H9 (cell line): ENCODE data around the gene CPLX1. TPM values are rescaled to one million over a fixed set of nuclear protein-coding genes. Genes with fewer than 3 reads are reported as not detected.

Experiments
- DNase-seq: peaks from one replicate; pipeline ENCODE4 v3.0.0-alpha.2; 2017
- H2AFZ ChIP-seq: one replicate; pipeline ENCODE4 v1.6.1; 2013; ENCODE audit warnings: mild to moderate bottlenecking, low read length, control low read depth, moderate library complexity
- H2AK5ac ChIP-seq: 2 replicates; pipeline ENCODE4 v1.6.1; 2013; ENCODE audit warnings: low read length, control low read depth, mixed read lengths; ENCODE audit not compliant: insufficient read length
- H2BK120ac ChIP-seq: one replicate; pipeline ENCODE4 v1.6.1; 2013; ENCODE audit warnings: low read depth, mild to moderate bottlenecking, low read length, control low read depth, inconsistent platforms; ENCODE audit not compliant: poor library complexity, severe bottlenecking
- H2BK12ac ChIP-seq: 2 replicates; pipeline ENCODE4 v1.6.1; 2013; ENCODE audit warnings: low read length, control low read depth, mixed read lengths, low read depth; ENCODE audit not compliant: insufficient read length
- H2BK15ac ChIP-seq: 2 replicates; pipeline ENCODE4 v1.6.1; 2013; ENCODE audit warnings: low read depth, low read length, control low read depth
- H2BK20ac ChIP-seq: one replicate; pipeline ENCODE4 v1.6.1; 2013; ENCODE audit warnings: low read depth, mild to moderate bottlenecking, low read length, control low read depth, inconsistent platforms; ENCODE audit not compliant: poor library complexity, severe bottlenecking
- H2BK5ac ChIP-seq: 2 replicates; pipeline ENCODE4 v1.6.1; 2013; ENCODE audit warnings: low read length, control low read depth, mixed read lengths; ENCODE audit not compliant: insufficient read length
- H3K14ac ChIP-seq: 2 replicates; pipeline ENCODE4 v1.6.1; 2013; ENCODE audit warnings: low read length, control low read depth; ENCODE audit not compliant: insufficient read depth
- H3K18ac ChIP-seq: 2 replicates; pipeline ENCODE4 v1.6.1; 2013; ENCODE audit warnings: low read depth, mild to moderate bottlenecking, mixed read lengths, low read length, control low read depth; ENCODE audit not compliant: insufficient read length
- H3K23ac ChIP-seq: 2 replicates; pipeline ENCODE4 v1.6.1; 2013; ENCODE audit warnings: low read length, control low read depth, mixed read lengths, low read depth; ENCODE audit not compliant: insufficient read length
- H3K23me2 ChIP-seq: 2 replicates; pipeline ENCODE4 v1.6.1; 2013; ENCODE audit warnings: low read depth, mild to moderate bottlenecking, mixed read lengths, low read length, control low read depth; ENCODE audit not compliant: insufficient read length, poor library complexity, severe bottlenecking
- H3K27ac ChIP-seq: 2 replicates; pipeline ENCODE4 v1.5.1; 2013; ENCODE audit warnings: low read length, control low read depth, mixed read lengths, low read depth; ENCODE audit not compliant: insufficient read length
- H3K27me3 ChIP-seq: 2 replicates; pipeline ENCODE4 v1.6.1; 2013; ENCODE audit warnings: low read length, control low read depth, inconsistent platforms; ENCODE audit not compliant: insufficient read depth
- H3K4ac ChIP-seq: 2 replicates; pipeline ENCODE4 v1.6.1; 2013; ENCODE audit warnings: low read depth, mild to moderate bottlenecking, control low read depth, inconsistent platforms, low read length, moderate library complexity
- H3K4me1 ChIP-seq: 2 replicates; pipeline ENCODE4 v1.6.1; 2013; ENCODE audit warnings: low read length, control low read depth, inconsistent platforms; ENCODE audit not compliant: insufficient read depth
- H3K4me2 ChIP-seq: 2 replicates; pipeline ENCODE4 v1.6.1; 2013; ENCODE audit warnings: low read length, control low read depth, mixed read lengths; ENCODE audit not compliant: insufficient read length, insufficient read depth
- H3K56ac ChIP-seq: 2 replicates; pipeline ENCODE4 v1.6.1; 2013; ENCODE audit warnings: low read depth, mild to moderate bottlenecking, mixed read lengths, low read length, control low read depth; ENCODE audit not compliant: insufficient read length
- H3K79me1 ChIP-seq: 2 replicates; pipeline ENCODE4 v1.6.1; 2013; ENCODE audit warnings: low read depth, mild to moderate bottlenecking, moderate library complexity, low read length, control low read depth, inconsistent platforms; ENCODE audit not compliant: insufficient read depth, poor library complexity, severe bottlenecking
- H3K79me2 ChIP-seq: 2 replicates; pipeline ENCODE4 v1.6.1; 2013; ENCODE audit warnings: low read length, control low read depth, inconsistent platforms; ENCODE audit not compliant: insufficient read depth
- H3K9ac ChIP-seq: 2 replicates; pipeline ENCODE4 v1.6.1; 2013; ENCODE audit warnings: low read length, control low read depth, mixed read lengths; ENCODE audit not compliant: insufficient read length; ENCODE audit errors: extremely low read depth
- H3K9me3 ChIP-seq: one replicate; pipeline ENCODE4 v1.6.1; 2013; ENCODE audit warnings: low read depth, low read length, inconsistent platforms; ENCODE audit not compliant: control insufficient read depth
- H3T11ph ChIP-seq: one replicate; pipeline ENCODE4 v1.6.1; 2013; ENCODE audit warnings: mild to moderate bottlenecking, low read length, control low read depth, inconsistent platforms
- H4K20me1 ChIP-seq: one replicate; pipeline ENCODE4 v1.6.1; 2013; ENCODE audit not compliant: control insufficient read depth, insufficient read length, insufficient read depth
- H4K5ac ChIP-seq: 2 replicates; pipeline ENCODE4 v1.6.1; 2013; ENCODE audit warnings: low read depth, mild to moderate bottlenecking, mixed read lengths, low read length, control low read depth; ENCODE audit not compliant: insufficient read length
- H4K8ac ChIP-seq: replicated peaks from 2 replicates; pipeline ENCODE4 v1.6.1; 2013; ENCODE audit warnings: low read length, control low read depth, mixed read lengths, low read depth; ENCODE audit not compliant: insufficient read length
- H4K91ac ChIP-seq: 2 replicates; pipeline ENCODE4 v1.6.1; 2013; ENCODE audit warnings: low read depth, mild to moderate bottlenecking, moderate library complexity, mixed read lengths, low read length, control low read depth; ENCODE audit not compliant: insufficient read length
- H3K27ac Mint-ChIP-seq, 3 experiments: 2 replicates in 2 of 3; 3 replicates in 1 of 3; pipeline ENCODE4 v1.8.0; 2020 to 2021; ENCODE audit warnings: mixed read lengths in 3 of 3, mild to moderate bottlenecking in 1 of 3, moderate library complexity in 1 of 3
- H3K27me3 Mint-ChIP-seq: 2 replicates; pipeline ENCODE4 v1.8.0; 2021; ENCODE audit warnings: low read depth, mild to moderate bottlenecking, moderate library complexity, mixed read lengths
- H3K36me3 Mint-ChIP-seq, 3 experiments: 2 replicates in 2 of 3; 3 replicates in 1 of 3; pipeline ENCODE4 v1.8.0; 2020 to 2021; ENCODE audit warnings: low read depth in 3 of 3, mixed read lengths in 3 of 3; ENCODE audit not compliant: insufficient read depth in 1 of 3
- H3K4me1 Mint-ChIP-seq, 2 experiments: 2 replicates each; pipeline ENCODE4 v1.8.0; 2020; ENCODE audit warnings: mixed read lengths in 2 of 2
- H3K4me3 Mint-ChIP-seq, 2 experiments: 2 replicates in 1 of 2; 3 replicates in 1 of 2; pipeline ENCODE4 v1.8.0; 2020 to 2021; ENCODE audit warnings: mild to moderate bottlenecking in 2 of 2, mixed read lengths in 2 of 2, moderate library complexity in 1 of 2
- H3K9me3 Mint-ChIP-seq, 2 experiments: 2 replicates in 1 of 2; 3 replicates in 1 of 2; pipeline ENCODE4 v1.8.0; 2020; ENCODE audit warnings: mild to moderate bottlenecking in 2 of 2, mixed read lengths in 2 of 2, moderate library complexity in 1 of 2
- CTCF ChIP-seq: fragments of 200-600 bp; sonication (generic); conservative IDR thresholded peaks from 3 replicates; pipeline ENCODE4 v1.8.0; 2021; ENCODE audit warnings: antibody characterized with exemption, mild to moderate bottlenecking
- WGBS: extraction: QIAGEN DNeasy Blood & Tissue Kit; methylation state at CpG from one replicate; pipeline ENCODE4 v1.1.7; 2013; ENCODE audit warnings: missing lambda C conversion rate, low lambda C conversion rate, mixed read lengths; ENCODE audit not compliant: insufficient read length; ENCODE audit errors: extremely low coverage; 5-methylcytosine and 5-hydroxymethylcytosine counted together
- total RNA-seq: library from RNA; stranded (reverse); gene quantifications from 2 replicates; pipeline ENCODE4 v1.2.1, GENCODE V29; 2021

The CPLX1 gene
- total RNA-seq, 1 experiment from 2014 or later, result 0.90 TPM

GRCh38 chr4:795726-796119, 30.2 kb downstream of the CPLX1 start:
- no peak overlapping the region for H3K14ac ChIP-seq
- no peaks in the 10 kb centered on the region for H3K79me1 ChIP-seq
- no CpG with 5 or more reads among the region's 20 CpGs for WGBS
- no peak overlapping the region for H3K4ac ChIP-seq
- Mint-ChIP-seq H3K4me1 (peaks cover 22 to 23% of the 10 kb centered on the region in 2 experiments), H3K4me3 (peak overlapping the region in 1 of 2 experiments; percentile 35; a peak in 1 of 5 replicates), H3K27ac (no peak overlapping the region), H3K27me3 (peaks cover 68% of the 10 kb centered on the region), H3K36me3 (0 out of 7 replicates have a peak, but pooled peaks cover 0 to 1% (median 0%) of the 10 kb centered on the region in 3 experiments), H3K9me3 (peaks cover 0 to 2% of the 10 kb centered on the region in 2 experiments; a peak in 1 of 5 replicates)
- H3K4me2 ChIP-seq, result peak overlapping the region; percentile 34
- no peak overlapping the region for H2BK5ac ChIP-seq
- no peaks in the 10 kb centered on the region for H4K20me1 ChIP-seq
- no peak overlapping the region for H4K8ac ChIP-seq
- no peak for DNase-seq
- peaks cover 4% of the 10 kb centered on the region; the same call in 1 of the 2 replicates for H3K27me3 ChIP-seq
- H2BK20ac ChIP-seq, result no peak overlapping the region
- no peak overlapping the region for H3K9ac ChIP-seq
- no peak overlapping the region for H3T11ph ChIP-seq
- TF ChIP-seq CTCF, result no peak
- H4K91ac ChIP-seq, result no peak overlapping the region
- no peak overlapping the region for H4K5ac ChIP-seq
- no peaks in the 10 kb centered on the region; the same call in 1 of the 2 replicates for H3K4me1 ChIP-seq
- no peaks in the 10 kb centered on the region for H3K79me2 ChIP-seq
- H3K18ac ChIP-seq, result no peak overlapping the region
- H2AK5ac ChIP-seq, result no peak overlapping the region
- H3K23me2 ChIP-seq, result no peaks in the 10 kb centered on the region
- no peak overlapping the region for H2BK12ac ChIP-seq
- H2BK15ac ChIP-seq, result no peak overlapping the region
- no peak overlapping the region for H2AFZ ChIP-seq
- H3K27ac ChIP-seq, result no peak overlapping the region
- H3K9me3 ChIP-seq, result no peaks in the 10 kb centered on the region
- no peak overlapping the region for H3K23ac ChIP-seq
- no peak overlapping the region for H3K56ac ChIP-seq
- H2BK120ac ChIP-seq, result no peak overlapping the region
